Mesenchymal stem cell (in vitro differentiated cells and primary cell): Measurements from ENCODE around the gene DPF3.
A peak's percentile ranks its signal among the peaks of the same experiment; 100 is the strongest.

Experiments
- DNase-seq: peaks from one replicate; pipeline ENCODE4 v3.0.0-alpha.2; 2013
- H2AFZ ChIP-seq: one replicate; pipeline ENCODE4 v1.6.1; 2013; ENCODE audit warnings: low read depth, mild to moderate bottlenecking, control low read depth, inconsistent platforms, low read length, moderate library complexity
- H2AK5ac ChIP-seq: 2 replicates; pipeline ENCODE4 v1.6.1; 2013; ENCODE audit warnings: low read length, moderate library complexity, mild to moderate bottlenecking, inconsistent platforms; ENCODE audit not compliant: severe bottlenecking
- H2BK120ac ChIP-seq: one replicate; pipeline ENCODE4 v1.6.1; 2013; ENCODE audit warnings: low read depth, mild to moderate bottlenecking, inconsistent platforms, low read length, moderate library complexity
- H2BK12ac ChIP-seq, 2 experiments: one replicate each; pipeline ENCODE4 v1.6.1; 2013; ENCODE audit warnings: inconsistent platforms in 2 of 2, low read length in 2 of 2, mild to moderate bottlenecking in 2 of 2, moderate library complexity in 2 of 2, control low read depth in 1 of 2
- H2BK15ac ChIP-seq: one replicate; pipeline ENCODE4 v1.6.1; 2013; ENCODE audit warnings: mild to moderate bottlenecking, low read depth, inconsistent platforms; ENCODE audit not compliant: poor library complexity, severe bottlenecking
- H2BK5ac ChIP-seq: 2 replicates; pipeline ENCODE4 v1.6.1; 2013; ENCODE audit warnings: low read depth, mild to moderate bottlenecking, low read length, control low read depth, inconsistent platforms; ENCODE audit not compliant: poor library complexity, severe bottlenecking
- H3K14ac ChIP-seq, 2 experiments: one replicate each; pipeline ENCODE4 v1.6.1; 2013; ENCODE audit warnings: inconsistent platforms in 2 of 2, low read length in 2 of 2, control low read depth in 1 of 2, mild to moderate bottlenecking in 1 of 2, moderate library complexity in 1 of 2
- H3K18ac ChIP-seq, 2 experiments: one replicate each; pipeline ENCODE4 v1.6.1; 2013; ENCODE audit warnings: inconsistent platforms in 2 of 2, low read length in 2 of 2, control low read depth in 1 of 2, low read depth in 1 of 2, mild to moderate bottlenecking in 1 of 2
- H3K23ac ChIP-seq, 2 experiments: one replicate each; pipeline ENCODE4 v1.6.1; 2013; ENCODE audit warnings: inconsistent platforms in 2 of 2, low read length in 2 of 2, mild to moderate bottlenecking in 2 of 2, moderate library complexity in 2 of 2, control low read depth in 1 of 2
- H3K27ac ChIP-seq: 2 replicates; pipeline ENCODE4 v1.5.1; 2013; ENCODE audit warnings: mild to moderate bottlenecking, moderate library complexity, low read length, control low read depth, inconsistent platforms; ENCODE audit not compliant: poor library complexity, severe bottlenecking
- H3K27me3 ChIP-seq, 2 experiments: 2 replicates each; pipeline versions ENCODE4 v1.6.1 to v1.7.0; 2013; ENCODE audit warnings: low read length in 2 of 2, mild to moderate bottlenecking in 2 of 2, moderate library complexity in 2 of 2, control low read depth in 1 of 2, inconsistent platforms in 1 of 2; ENCODE audit not compliant: control insufficient read depth in 1 of 2, insufficient read depth in 1 of 2
- H3K36me3 ChIP-seq, 2 experiments: 2 replicates each; pipeline versions ENCODE4 v1.6.1 to v1.7.0; 2013; ENCODE audit warnings: low read length in 2 of 2, control low read depth in 1 of 2, inconsistent platforms in 1 of 2, low read depth in 1 of 2, mild to moderate bottlenecking in 1 of 2; ENCODE audit not compliant: insufficient read depth in 2 of 2, control insufficient read depth in 1 of 2
- H3K4ac ChIP-seq, 2 experiments: one replicate each; pipeline ENCODE4 v1.6.1; 2013; ENCODE audit warnings: inconsistent platforms in 2 of 2, low read length in 2 of 2, mild to moderate bottlenecking in 2 of 2, moderate library complexity in 2 of 2, control low read depth in 1 of 2, low read depth in 1 of 2
- H3K4me1 ChIP-seq: 2 replicates; pipeline ENCODE4 v1.6.1; 2013; ENCODE audit warnings: low read depth, low read length, control low read depth; ENCODE audit not compliant: control insufficient read depth, insufficient read depth
- H3K4me2 ChIP-seq: 2 replicates; pipeline ENCODE4 v1.6.1; 2013; ENCODE audit warnings: low read length, mild to moderate bottlenecking, inconsistent platforms; ENCODE audit not compliant: poor library complexity, severe bottlenecking
- H3K4me3 ChIP-seq, 2 experiments: 2 replicates each; pipeline versions ENCODE4 v1.5.1 to v1.7.0; 2013; ENCODE audit warnings: low read length in 2 of 2, mild to moderate bottlenecking in 2 of 2, control low read depth in 1 of 2, low read depth in 1 of 2; ENCODE audit not compliant: insufficient read depth in 1 of 2
- H3K79me1 ChIP-seq: replicated peaks from 2 replicates; pipeline ENCODE4 v1.6.1; 2013; ENCODE audit warnings: mild to moderate bottlenecking, control low read depth, low read length, inconsistent platforms; ENCODE audit not compliant: poor library complexity, severe bottlenecking
- H3K9ac ChIP-seq: 2 replicates; pipeline ENCODE4 v1.7.0; 2013; ENCODE audit warnings: mild to moderate bottlenecking, low read length, moderate library complexity
- H3K9me3 ChIP-seq: 2 replicates; pipeline ENCODE4 v1.7.0; 2013; ENCODE audit warnings: mild to moderate bottlenecking, low read length; ENCODE audit not compliant: control insufficient read depth
- H4K8ac ChIP-seq: one replicate; pipeline ENCODE4 v1.6.1; 2013; ENCODE audit warnings: inconsistent platforms, mild to moderate bottlenecking, low read length, moderate library complexity
- H4K91ac ChIP-seq: one replicate; pipeline ENCODE4 v1.6.1; 2013; ENCODE audit warnings: mild to moderate bottlenecking, low read length, inconsistent platforms
- WGBS: methylation state at CpG from one replicate; pipeline ENCODE4 v1.1.7; 2013; ENCODE audit warnings: mixed read lengths; 5-methylcytosine and 5-hydroxymethylcytosine counted together

DPF3 gene

DNA sequence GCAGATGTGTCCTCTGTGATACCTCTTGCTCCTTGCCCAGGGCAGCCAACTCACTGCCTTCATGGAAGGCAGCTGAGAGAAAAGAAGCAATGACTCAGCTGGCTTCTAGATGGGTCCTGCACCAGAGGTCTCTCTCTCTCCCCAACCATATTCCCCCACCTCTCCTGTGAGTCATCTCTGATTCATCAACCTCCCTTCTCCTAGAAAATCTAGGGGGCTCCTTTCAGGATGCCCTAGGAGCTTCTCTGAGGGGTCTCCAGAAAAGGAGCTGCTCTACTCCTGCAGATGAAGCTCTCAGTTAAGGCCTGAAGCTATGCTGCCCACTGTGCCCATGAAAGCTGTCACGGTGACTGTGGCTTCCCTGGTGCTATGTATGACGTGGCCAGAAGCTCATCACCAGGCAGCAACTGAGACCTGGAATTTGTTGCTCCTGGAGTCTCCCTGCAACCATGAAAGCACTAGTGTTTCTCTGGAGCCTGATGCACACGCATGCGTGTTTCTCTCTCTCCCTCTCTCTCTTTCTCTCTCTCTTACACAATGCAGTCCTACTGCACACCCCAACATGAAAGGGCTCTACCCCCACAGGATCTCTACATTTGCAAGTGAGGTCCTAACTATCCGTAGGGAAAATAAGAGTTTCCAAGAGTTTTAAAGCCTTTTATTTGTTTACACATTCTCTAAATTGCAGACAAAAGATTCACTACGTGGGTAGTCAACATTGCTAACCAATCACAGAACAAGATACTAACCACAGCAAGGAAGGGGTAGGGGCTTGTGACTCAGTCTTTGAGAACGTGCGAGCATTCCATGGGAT lies 285.3 kb downstream of the DPF3 start:
- Histone ChIP-seq H3K4me2 (no peak overlapping the region), H3K14ac (no peak overlapping the region), H3K23ac (no peak overlapping the region), H2BK15ac (peak overlapping the region; percentile 39), H3K4me1 (peaks cover 48% of the 10 kb centered on the region), H3K27ac (peak overlapping the region; percentile 95), H3K4me3 (peak overlapping the region in 1 of 2 experiments; percentile 13), H3K4ac (peak overlapping the region; percentile 69 to 77), H3K18ac (peak overlapping the region; percentile 56 to 93), H2BK5ac (peak overlapping the region; percentile 39), H3K36me3 (no peaks in the 10 kb centered on the region), H2AK5ac (peak overlapping the region; percentile 54), H3K79me1 (no peaks in the 10 kb centered on the region), H4K91ac (peak overlapping the region; percentile 90), H3K9me3 (no peaks in the 10 kb centered on the region), H2BK12ac (peak overlapping the region; percentile 66 to 94), H3K9ac (peak overlapping the region; percentile 45), H4K8ac (peak overlapping the region; percentile 83), H3K27me3 (no peaks in the 10 kb centered on the region), H2BK120ac (peak overlapping the region; percentile 19), H2AFZ (no peak overlapping the region)
- 1% methylated on average over 7 of the region's 8 CpGs for WGBS
- DNase-seq, result peak; percentile 97

GRCh38 chr14:72607386-72608130 lies 286.3 kb downstream of the DPF3 start:
- Histone ChIP-seq H4K91ac (peak overlapping the region; percentile 1), H3K4ac (peak overlapping the region; percentile 42 to 77)
- 67% methylated on average over 11 of the region's 12 CpGs for WGBS

DNA sequence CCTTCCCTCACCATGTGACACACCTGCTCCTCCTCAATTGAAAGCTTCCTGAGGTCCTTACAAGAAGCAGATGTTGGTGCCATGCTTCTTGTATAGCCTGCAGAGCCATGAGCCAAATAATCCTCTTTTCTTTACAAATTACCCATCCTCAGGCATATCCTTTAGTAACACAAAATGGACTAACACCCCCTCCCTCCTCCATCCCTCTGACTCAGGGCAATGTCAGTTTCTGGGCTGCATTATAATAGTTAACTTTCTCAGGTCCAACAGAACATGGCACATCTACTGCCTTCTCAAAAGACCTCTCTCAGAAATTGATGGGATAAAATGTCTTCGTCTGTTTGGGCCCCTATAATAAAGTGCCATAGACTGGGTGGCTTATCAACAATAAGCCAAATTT lies 287.0 kb downstream of the DPF3 start:
- Histone ChIP-seq H3K27ac (peak overlapping the region; percentile 95), H3K27me3 (no peaks in the 10 kb centered on the region), H3K18ac (no peak overlapping the region), H3K9me3 (no peaks in the 10 kb centered on the region), H4K91ac (no peak overlapping the region), H2BK5ac (no peak overlapping the region), H3K4me2 (no peak overlapping the region), H2BK12ac (peak overlapping the region in 1 of 2 experiments; percentile 28), H4K8ac (no peak overlapping the region), H3K36me3 (no peaks in the 10 kb centered on the region), H3K4me1 (peaks cover 37% of the 10 kb centered on the region), H3K79me1 (no peaks in the 10 kb centered on the region), H2AFZ (no peak overlapping the region), H2BK120ac (no peak overlapping the region), H3K23ac (no peak overlapping the region), H3K4me3 (no peak overlapping the region), H3K4ac (no peak overlapping the region), H3K14ac (no peak overlapping the region), H3K9ac (no peak overlapping the region), H2BK15ac (no peak overlapping the region), H2AK5ac (peak overlapping the region; percentile 3)
- DNase-seq, result no peak
- 100% methylated on average over 1 of the region's 1 CpG for WGBS

More at GRCh38 chr14:72607386-72608130, 286.3 kb downstream of the DPF3 start:
- Histone ChIP-seq H3K4me2 (no peak overlapping the region), H2BK5ac (peak overlapping the region; percentile 39), H3K9me3 (no peaks in the 10 kb centered on the region), H3K4me1 (peaks cover 39% of the 10 kb centered on the region), H3K27me3 (no peaks in the 10 kb centered on the region), H2AK5ac (peak overlapping the region; percentile 54), H3K27ac (peak overlapping the region; percentile 95), H3K18ac (peak overlapping the region; percentile 84 to 86), H3K23ac (no peak overlapping the region), H2BK120ac (peak overlapping the region; percentile 19), H3K36me3 (no peaks in the 10 kb centered on the region), H2AFZ (no peak overlapping the region), H3K4me3 (no peak overlapping the region), H3K9ac (peak overlapping the region; percentile 32), H2BK15ac (no peak overlapping the region), H3K14ac (no peak overlapping the region), H4K8ac (peak overlapping the region; percentile 56), H2BK12ac (peak overlapping the region; percentile 27 to 96), H3K79me1 (no peaks in the 10 kb centered on the region)
- DNase-seq, result peak; percentile 56

DNA sequence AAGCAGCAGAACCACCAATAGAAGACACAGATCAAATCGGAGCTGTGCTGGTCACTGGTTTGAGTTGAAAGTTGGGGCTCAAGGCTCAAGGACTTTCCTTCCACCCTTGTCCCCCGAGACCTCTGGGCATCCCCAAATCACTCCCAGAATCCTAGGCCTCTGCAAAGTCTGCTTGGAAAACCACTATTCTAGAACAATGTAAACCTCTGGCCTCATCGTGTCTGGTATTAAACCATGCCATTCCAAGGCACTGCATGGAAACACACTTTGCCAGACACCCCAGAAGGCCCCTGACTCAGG lies 288.0 kb downstream of the DPF3 start:
- H2BK15ac ChIP-seq, result no peak overlapping the region
- no peak overlapping the region for H4K91ac ChIP-seq
- H3K9me3 ChIP-seq, result no peaks in the 10 kb centered on the region
- H3K4me3 ChIP-seq, result no peak overlapping the region
- H3K18ac ChIP-seq, result no peak overlapping the region
- no peak overlapping the region for H2BK120ac ChIP-seq
- H3K27me3 ChIP-seq, result no peaks in the 10 kb centered on the region
- no peak overlapping the region for H2AFZ ChIP-seq
- no peak overlapping the region for H2BK12ac ChIP-seq
- DNase-seq, result no peak
- H3K9ac ChIP-seq, result no peak overlapping the region
- no peaks in the 10 kb centered on the region for H3K36me3 ChIP-seq
- H3K27ac ChIP-seq, result no peak overlapping the region
- no peak overlapping the region for H4K8ac ChIP-seq
- H3K4me1 ChIP-seq, result peaks cover 31% of the 10 kb centered on the region
- no peak overlapping the region for H3K23ac ChIP-seq
- H3K4ac ChIP-seq, result no peak overlapping the region
- no peak overlapping the region for H2AK5ac ChIP-seq
- 94% methylated on average over 3 of the region's 3 CpGs for WGBS
- no peak overlapping the region for H3K14ac ChIP-seq
- H2BK5ac ChIP-seq, result no peak overlapping the region
- no peaks in the 10 kb centered on the region for H3K79me1 ChIP-seq
- no peak overlapping the region for H3K4me2 ChIP-seq
